Fibroblast of mammary gland (primary cell): ENCODE measurements around the gene IDS.

Experiments
- DNase-seq: peaks from one replicate; pipeline ENCODE4 v3.0.0-alpha.2; 2010; ENCODE audit warnings: low read depth
- H3K4me3 ChIP-seq: 2 replicates; pipeline ENCODE4 v1.5.1; 2011; ENCODE audit warnings: low read depth, mild to moderate bottlenecking, low read length, moderate library complexity; ENCODE audit not compliant: control insufficient read depth
- CTCF ChIP-seq: conservative IDR thresholded peaks from 2 replicates; pipeline ENCODE4 v1.5.1; 2011; ENCODE audit warnings: low read depth, low read length, inconsistent platforms; ENCODE audit not compliant: control insufficient read depth, insufficient read depth

Gene IDS

GRCh38 chrX:149498767-149499166 lies 6.3 kb downstream of the IDS start:
- no peak for TF ChIP-seq CTCF
- DNase-seq, result no peak
- no peak overlapping the region for H3K4me3 ChIP-seq

GRCh38 chrX:149497626-149498025 lies 7.5 kb downstream of the IDS start:
- no peak for TF ChIP-seq CTCF
- peak; percentile 74 for DNase-seq
- no peak overlapping the region for H3K4me3 ChIP-seq

- H3K4me3 ChIP-seq, result no peak overlapping the region
- DNase-seq, result no peak
- no peak for TF ChIP-seq CTCF
Observed at GRCh38 chrX:149497054-149497453, 8.1 kb downstream of the IDS start.

GRCh38 chrX:149495573-149496071 lies 9.5 kb downstream of the IDS start:
- TF ChIP-seq CTCF, result no peak
- no peak overlapping the region for H3K4me3 ChIP-seq
- DNase-seq, result peak; percentile 82

GRCh38 chrX:149494844-149495565 lies 10.1 kb downstream of the IDS start:
- peak; percentile 7 for DNase-seq
- no peak for TF ChIP-seq CTCF
- no peak overlapping the region for H3K4me3 ChIP-seq

- TF ChIP-seq CTCF, result peak; percentile 2
- peak; percentile 38 for DNase-seq
- no peak overlapping the region for H3K4me3 ChIP-seq
Observed at GRCh38 chrX:149493567-149494562, 11.2 kb downstream of the IDS start.
